ENCODE measurements around the gene PKIG. TPM values are rescaled to one million over a fixed set of nuclear protein-coding genes. Genes with fewer than 3 reads are reported as not detected.

The PKIG gene
- total RNA-seq, 1 donor from 2014 or later = 29.5 TPM

DNA sequence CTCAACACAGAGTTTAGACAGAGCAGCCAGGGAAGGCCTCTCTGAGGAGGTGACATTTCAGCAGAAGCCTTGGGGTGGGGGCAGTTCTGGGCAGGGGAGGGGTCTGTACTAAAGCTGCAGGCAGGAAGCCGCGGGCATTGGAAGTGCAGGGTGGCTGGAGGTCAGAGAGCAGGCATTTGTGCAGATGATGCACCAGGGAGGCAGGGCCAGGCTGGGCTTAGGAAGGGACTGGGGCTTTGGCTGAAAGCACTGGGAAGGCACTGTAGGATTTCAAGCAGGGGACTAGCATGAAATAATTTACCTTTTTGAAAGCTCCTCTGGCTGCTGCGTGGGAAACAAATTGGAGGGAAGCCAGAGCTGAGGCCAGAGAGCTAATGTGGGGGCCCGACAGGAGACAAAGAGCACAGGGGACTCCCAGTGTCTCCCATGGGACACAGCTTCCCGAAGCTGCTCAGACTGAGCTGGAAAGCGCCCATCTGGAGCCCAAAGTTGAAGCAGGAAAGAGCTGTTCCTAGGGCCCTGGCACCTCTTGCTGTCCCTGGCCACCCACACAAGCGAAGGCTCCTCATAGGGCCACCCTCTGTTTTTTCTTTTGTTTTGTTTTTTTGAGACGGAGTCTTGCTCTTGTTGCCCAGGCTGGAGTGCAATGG, 49.8 kb downstream of the PKIG start:
- H3K27me3 Mint-ChIP-seq (ENCODE audit: unreplicated experiment) = no peaks in the 10 kb centered on the region
- peak overlapping the region; percentile 31 for H3K27ac Mint-ChIP-seq (ENCODE audit: unreplicated experiment)
- no peak overlapping the region for H3K4me3 Mint-ChIP-seq (ENCODE audit: unreplicated experiment)
- TF ChIP-seq, protein P1, sequence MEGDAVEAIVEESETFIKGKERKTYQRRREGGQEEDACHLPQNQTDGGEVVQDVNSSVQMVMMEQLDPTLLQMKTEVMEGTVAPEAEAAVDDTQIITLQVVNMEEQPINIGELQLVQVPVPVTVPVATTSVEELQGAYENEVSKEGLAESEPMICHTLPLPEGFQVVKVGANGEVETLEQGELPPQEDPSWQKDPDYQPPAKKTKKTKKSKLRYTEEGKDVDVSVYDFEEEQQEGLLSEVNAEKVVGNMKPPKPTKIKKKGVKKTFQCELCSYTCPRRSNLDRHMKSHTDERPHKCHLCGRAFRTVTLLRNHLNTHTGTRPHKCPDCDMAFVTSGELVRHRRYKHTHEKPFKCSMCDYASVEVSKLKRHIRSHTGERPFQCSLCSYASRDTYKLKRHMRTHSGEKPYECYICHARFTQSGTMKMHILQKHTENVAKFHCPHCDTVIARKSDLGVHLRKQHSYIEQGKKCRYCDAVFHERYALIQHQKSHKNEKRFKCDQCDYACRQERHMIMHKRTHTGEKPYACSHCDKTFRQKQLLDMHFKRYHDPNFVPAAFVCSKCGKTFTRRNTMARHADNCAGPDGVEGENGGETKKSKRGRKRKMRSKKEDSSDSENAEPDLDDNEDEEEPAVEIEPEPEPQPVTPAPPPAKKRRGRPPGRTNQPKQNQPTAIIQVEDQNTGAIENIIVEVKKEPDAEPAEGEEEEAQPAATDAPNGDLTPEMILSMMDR (IDR thresholded peaks at IDR 0.05) = no peak
- peaks cover 59% of the 10 kb centered on the region for H3K36me3 Mint-ChIP-seq (ENCODE audit: unreplicated experiment)
- H3K4me1 Mint-ChIP-seq (ENCODE audit: unreplicated experiment) = peaks cover 10% of the 10 kb centered on the region
- no peak for DNase-seq (ENCODE audit: extremely low spot score, unreplicated experiment)
- no peaks in the 10 kb centered on the region for H3K9me3 Mint-ChIP-seq (ENCODE audit: unreplicated experiment)

DNA sequence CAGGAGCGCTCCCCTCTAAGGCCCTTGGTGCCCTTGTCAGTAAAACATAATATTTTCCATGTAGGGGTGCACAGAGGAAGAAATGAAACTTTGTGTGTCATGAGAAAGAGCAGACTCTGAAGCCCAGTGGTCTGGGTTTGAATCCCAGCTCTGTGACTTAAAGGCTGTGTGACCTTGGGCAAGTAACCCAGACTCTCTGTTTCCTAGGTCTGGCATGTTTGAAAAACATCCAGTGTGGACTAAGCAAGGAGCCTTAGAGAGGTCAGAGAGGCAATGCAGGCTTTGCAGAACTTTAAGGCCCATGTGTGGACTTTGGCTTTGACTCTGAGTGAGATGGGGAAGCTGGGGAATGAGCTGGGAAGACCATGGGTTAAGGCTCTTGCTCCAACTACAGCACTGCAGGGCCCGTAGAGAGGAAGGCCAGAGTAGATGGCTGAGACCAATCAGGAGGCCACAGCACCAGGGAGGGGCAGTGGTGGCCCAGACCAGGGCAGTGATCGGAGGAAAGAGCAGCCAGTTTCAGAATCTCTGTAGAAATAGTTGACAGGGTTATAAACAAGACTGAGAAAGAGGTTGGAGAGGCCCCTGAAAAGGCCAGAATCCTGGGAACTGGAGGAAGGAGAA, 50.9 kb downstream of the PKIG start:
- Mint-ChIP-seq H3K4me3 (ENCODE audit: unreplicated experiment) (no peak overlapping the region), H3K27me3 (ENCODE audit: unreplicated experiment) (no peaks in the 10 kb centered on the region), H3K36me3 (ENCODE audit: unreplicated experiment) (peaks cover 52% of the 10 kb centered on the region), H3K27ac (ENCODE audit: unreplicated experiment) (no peak overlapping the region), H3K4me1 (ENCODE audit: unreplicated experiment) (peaks cover 16% of the 10 kb centered on the region), H3K9me3 (ENCODE audit: unreplicated experiment) (no peaks in the 10 kb centered on the region)
- no peak for DNase-seq (ENCODE audit: extremely low spot score, unreplicated experiment)
- TF ChIP-seq, protein P1 (IDR thresholded peaks at IDR 0.05) = no peak

DNA sequence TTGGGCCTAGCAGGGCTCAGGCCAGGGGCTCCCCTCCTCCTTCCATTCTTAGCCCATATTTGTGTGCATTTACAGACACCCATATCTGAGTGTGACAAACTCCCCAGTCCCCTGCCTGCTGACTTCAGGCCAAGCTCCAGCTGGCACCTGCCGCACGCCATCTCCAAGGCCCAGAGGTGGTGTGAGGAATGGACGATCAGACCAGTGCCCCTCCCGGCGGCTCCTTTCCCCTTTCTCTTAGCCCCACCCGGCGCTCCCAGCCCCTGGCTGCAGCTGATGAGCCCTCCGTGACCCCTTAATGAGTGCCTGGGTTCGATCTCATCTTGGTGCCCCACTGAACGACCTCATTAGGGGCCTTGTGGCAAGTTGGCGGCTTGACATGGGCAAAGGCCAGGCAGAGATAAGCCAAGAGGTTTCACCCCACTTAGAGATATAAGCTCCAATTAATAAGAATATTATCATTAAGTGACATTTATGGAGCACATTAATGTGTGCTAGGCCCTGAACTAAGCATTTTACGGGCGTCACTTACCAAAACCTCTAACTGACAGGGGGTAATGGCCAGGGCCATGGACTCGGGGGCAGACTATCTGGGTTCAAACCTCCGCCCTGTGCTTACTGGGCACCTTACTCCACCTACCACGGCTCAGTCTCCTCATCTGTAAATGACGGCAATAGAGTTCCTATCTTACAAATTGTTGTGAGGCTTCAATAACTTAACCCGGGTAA, 51.7 kb downstream of the PKIG start:
- DNase-seq (ENCODE audit: extremely low spot score, unreplicated experiment) = no peak
- H3K27me3 Mint-ChIP-seq (ENCODE audit: unreplicated experiment) = no peaks in the 10 kb centered on the region
- TF ChIP-seq, protein P1 (IDR thresholded peaks at IDR 0.05) = no peak
- peaks cover 19% of the 10 kb centered on the region for H3K4me1 Mint-ChIP-seq (ENCODE audit: unreplicated experiment)
- H3K9me3 Mint-ChIP-seq (ENCODE audit: unreplicated experiment) = no peaks in the 10 kb centered on the region
- H3K4me3 Mint-ChIP-seq (ENCODE audit: unreplicated experiment) = no peak overlapping the region
- H3K36me3 Mint-ChIP-seq (ENCODE audit: unreplicated experiment) = peaks cover 52% of the 10 kb centered on the region
- H3K27ac Mint-ChIP-seq (ENCODE audit: unreplicated experiment) = no peak overlapping the region

GRCh38 chr20:44635877-44636276, 53.5 kb downstream of the PKIG start:
- DNase-seq (ENCODE audit: extremely low spot score, unreplicated experiment) = no peak
- H3K4me3 Mint-ChIP-seq (ENCODE audit: unreplicated experiment) = no peak overlapping the region
- peaks cover 23% of the 10 kb centered on the region for H3K4me1 Mint-ChIP-seq (ENCODE audit: unreplicated experiment)
- H3K36me3 Mint-ChIP-seq (ENCODE audit: unreplicated experiment) = peaks cover 54% of the 10 kb centered on the region
- no peak overlapping the region for H3K27ac Mint-ChIP-seq (ENCODE audit: unreplicated experiment)
- TF ChIP-seq, protein P1 (IDR thresholded peaks at IDR 0.05) = no peak
- H3K9me3 Mint-ChIP-seq (ENCODE audit: unreplicated experiment) = no peaks in the 10 kb centered on the region
- H3K27me3 Mint-ChIP-seq (ENCODE audit: unreplicated experiment) = no peaks in the 10 kb centered on the region

GRCh38 chr20:44637042-44637441, 54.7 kb downstream of the PKIG start:
- Mint-ChIP-seq H3K27ac (ENCODE audit: unreplicated experiment) (peak overlapping the region; percentile 52), H3K27me3 (ENCODE audit: unreplicated experiment) (no peaks in the 10 kb centered on the region), H3K36me3 (ENCODE audit: unreplicated experiment) (peaks cover 53% of the 10 kb centered on the region), H3K4me3 (ENCODE audit: unreplicated experiment) (no peak overlapping the region), H3K4me1 (ENCODE audit: unreplicated experiment) (peaks cover 31% of the 10 kb centered on the region), H3K9me3 (ENCODE audit: unreplicated experiment) (no peaks in the 10 kb centered on the region)
- TF ChIP-seq, protein P1 (IDR thresholded peaks at IDR 0.05) = no peak
- DNase-seq (ENCODE audit: extremely low spot score, unreplicated experiment) = no peak
